PC-3 (cell line): ENCODE results near the gene USP9Y. TPM values are rescaled to one million over a fixed set of nuclear protein-coding genes. Genes with fewer than 3 reads are reported as not detected.

Experiments
- ATAC-seq: fragments of 200-7000 bp; cut with Tn5 transposase; 2 replicates; pipeline ENCODE4 v1.9.1; 2020; ENCODE audit warnings: mild to moderate bottlenecking, moderate library complexity
- BruUV-seq: library from RNA; stranded (reverse); fragments of 400-500 nt; replicated peaks from 2 replicates; lab custom pipeline; 2021; lab: Mats Ljungman, UMichigan
- CTCF ChIA-PET: fragments of 300-600 bp; sonication (Branson Sonifier 250); formaldehyde crosslinking; loops from one replicate; lab custom pipeline; 2022; ENCODE audit warnings: antibody characterized with exemption; lab: Charles Lee
- POLR2A ChIA-PET: fragments of 300-600 bp; sonication (Branson Sonifier 250); formaldehyde crosslinking; loops from one replicate; lab custom pipeline; 2022; ENCODE audit warnings: antibody characterized with exemption; ENCODE audit not compliant: unreplicated experiment; lab: Charles Lee
- DNase-seq: peaks from one replicate; pipeline ENCODE4 v3.0.0-alpha.2; 2015
- H2AFZ ChIP-seq: fragments of 300-600 bp; sonication (generic); 2 replicates; pipeline ENCODE4 v1.6.0; 2016; ENCODE audit warnings: antibody characterized with exemption, low read length
- H3F3A ChIP-seq: fragments of 300-600 bp; sonication (generic); one replicate; pipeline ENCODE4 v1.6.0; 2017; ENCODE audit warnings: antibody characterized with exemption, low read length, control low read depth, mild to moderate bottlenecking; ENCODE audit not compliant: unreplicated experiment
- H3K27ac ChIP-seq: fragments of 300-600 bp; sonication (generic); 2 replicates; pipeline ENCODE4 v1.5.1; 2016; ENCODE audit warnings: mild to moderate bottlenecking, low read length
- H3K27me3 ChIP-seq: fragments of 300-600 bp; sonication (generic); 2 replicates; pipeline ENCODE4 v1.6.1; 2016; ENCODE audit warnings: low read length, mixed read lengths
- H3K36me3 ChIP-seq: fragments of 300-600 bp; sonication (generic); 2 replicates; pipeline ENCODE4 v1.6.1; 2016; ENCODE audit warnings: low read depth, mixed run types, low read length, mixed read lengths
- H3K4me1 ChIP-seq: fragments of 300-600 bp; sonication (generic); 2 replicates; pipeline ENCODE4 v1.5.1; 2016; ENCODE audit warnings: low read length; ENCODE audit not compliant: insufficient read depth
- H3K4me2 ChIP-seq: fragments of 300-600 bp; sonication (generic); 2 replicates; pipeline ENCODE4 v1.6.0; 2016; ENCODE audit warnings: low read length
- H3K4me3 ChIP-seq: fragments of 300-600 bp; sonication (generic); 2 replicates; pipeline ENCODE4 v1.5.1; 2016; ENCODE audit warnings: mild to moderate bottlenecking, low read length, mixed read lengths
- H3K79me2 ChIP-seq: fragments of 300-600 bp; sonication (generic); 2 replicates; pipeline ENCODE4 v1.6.1; 2017; ENCODE audit warnings: low read length, mixed read lengths
- H3K9ac ChIP-seq: fragments of 300-600 bp; sonication (generic); 2 replicates; pipeline ENCODE4 v1.6.0; 2016; ENCODE audit warnings: mild to moderate bottlenecking, low read length
- H3K9me2 ChIP-seq: fragments of 300-600 bp; sonication (generic); replicated peaks from 2 replicates; pipeline ENCODE4 v1.6.1; 2016; ENCODE audit warnings: mixed run types, low read length, mixed read lengths
- H3K9me3 ChIP-seq: fragments of 300-600 bp; sonication (generic); 2 replicates; pipeline ENCODE4 v1.6.1; 2016; ENCODE audit warnings: low read length, mixed read lengths
- H4K20me1 ChIP-seq: fragments of 300-600 bp; sonication (generic); 2 replicates; pipeline ENCODE4 v1.6.1; 2016; ENCODE audit warnings: low read length, mixed read lengths
- EZH2 ChIP-seq: fragments of 300-600 bp; sonication (generic); IDR thresholded peaks from one replicate; pipeline ENCODE4 v1.6.1; 2017; ENCODE audit warnings: antibody characterized with exemption, mild to moderate bottlenecking, low read length; ENCODE audit not compliant: unreplicated experiment
- EZH2phosphoT487 ChIP-seq: fragments of 300-600 bp; sonication (generic); IDR thresholded peaks from 2 replicates; pipeline ENCODE4 v1.6.1; 2018; ENCODE audit warnings: mild to moderate bottlenecking, antibody characterized with exemption, low read length, borderline replicate concordance
- intact Hi-C: fragments of 100-400 bp; cut with micrococcal nuclease; formaldehyde crosslinking; loops from 2 replicates; pipeline ENCODE4 v1.9.0; 2023
- total RNA-seq: library from RNA; depleted of rRNA; stranded (reverse); fragments of >200 nt; gene quantifications from 2 replicates; pipeline ENCODE4 v1.2.3, GENCODE V29; 2014
- TF ChIP-seq, protein P1 (sequence below): fragments of 300-600 bp; sonication (generic); conservative IDR thresholded peaks from 2 replicates; pipeline ENCODE4 v1.5.1; 2017; ENCODE audit warnings: antibody characterized with exemption, low read depth, mild to moderate bottlenecking, low read length

The USP9Y gene
- total RNA-seq, 1 experiment from 2014 or later, result not detected

DNA sequence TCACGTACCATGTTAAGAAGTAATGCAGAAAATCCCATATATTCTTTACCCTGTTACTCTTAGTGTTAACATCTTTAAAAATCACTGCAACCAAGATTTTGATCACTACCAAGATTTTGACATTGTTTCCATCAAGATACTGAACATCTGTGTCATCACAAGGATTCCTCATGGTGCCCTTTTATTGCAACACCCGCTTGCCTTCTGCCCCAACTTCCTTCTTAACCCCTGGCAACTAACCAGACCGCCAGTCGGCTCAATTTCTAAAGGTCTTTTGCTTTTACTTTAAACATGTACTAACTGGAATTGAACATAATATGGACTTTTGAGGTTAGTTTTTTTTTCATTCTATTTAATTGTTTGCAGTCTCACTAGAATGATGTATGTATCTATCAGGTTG is 41.7 kb downstream of the USP9Y start:
- no peaks in the 10 kb centered on the region for H4K20me1 ChIP-seq
- H3K4me1 ChIP-seq, result no peaks in the 10 kb centered on the region
- no peak for ATAC-seq
- CTCF ChIA-PET, result no interaction called here
- H3K4me3 ChIP-seq, result no peak overlapping the region
- no peak overlapping the region for H2AFZ ChIP-seq
- no peaks in the 10 kb centered on the region for H3K27me3 ChIP-seq
- no peaks in the 10 kb centered on the region for H3K9me2 ChIP-seq
- no peak overlapping the region for H3K4me2 ChIP-seq
- no peaks in the 10 kb centered on the region for H3K79me2 ChIP-seq
- no peaks in the 10 kb centered on the region for H3K36me3 ChIP-seq
- no peak overlapping the region for H3K27ac ChIP-seq
- H3K9me3 ChIP-seq, result no peaks in the 10 kb centered on the region
- POLR2A ChIA-PET, result no interaction called here
- TF ChIP-seq EZH2phosphoT487, result no peak
- no peak for TF ChIP-seq EZH2
- TF ChIP-seq, protein P1, sequence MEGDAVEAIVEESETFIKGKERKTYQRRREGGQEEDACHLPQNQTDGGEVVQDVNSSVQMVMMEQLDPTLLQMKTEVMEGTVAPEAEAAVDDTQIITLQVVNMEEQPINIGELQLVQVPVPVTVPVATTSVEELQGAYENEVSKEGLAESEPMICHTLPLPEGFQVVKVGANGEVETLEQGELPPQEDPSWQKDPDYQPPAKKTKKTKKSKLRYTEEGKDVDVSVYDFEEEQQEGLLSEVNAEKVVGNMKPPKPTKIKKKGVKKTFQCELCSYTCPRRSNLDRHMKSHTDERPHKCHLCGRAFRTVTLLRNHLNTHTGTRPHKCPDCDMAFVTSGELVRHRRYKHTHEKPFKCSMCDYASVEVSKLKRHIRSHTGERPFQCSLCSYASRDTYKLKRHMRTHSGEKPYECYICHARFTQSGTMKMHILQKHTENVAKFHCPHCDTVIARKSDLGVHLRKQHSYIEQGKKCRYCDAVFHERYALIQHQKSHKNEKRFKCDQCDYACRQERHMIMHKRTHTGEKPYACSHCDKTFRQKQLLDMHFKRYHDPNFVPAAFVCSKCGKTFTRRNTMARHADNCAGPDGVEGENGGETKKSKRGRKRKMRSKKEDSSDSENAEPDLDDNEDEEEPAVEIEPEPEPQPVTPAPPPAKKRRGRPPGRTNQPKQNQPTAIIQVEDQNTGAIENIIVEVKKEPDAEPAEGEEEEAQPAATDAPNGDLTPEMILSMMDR, result no peak
- BruUV-seq, result no TSS peak
- no peak for DNase-seq
- intact Hi-C loops, result no loop called here
- H3F3A ChIP-seq, result no peaks in the 10 kb centered on the region
- H3K9ac ChIP-seq, result no peak overlapping the region

DNA sequence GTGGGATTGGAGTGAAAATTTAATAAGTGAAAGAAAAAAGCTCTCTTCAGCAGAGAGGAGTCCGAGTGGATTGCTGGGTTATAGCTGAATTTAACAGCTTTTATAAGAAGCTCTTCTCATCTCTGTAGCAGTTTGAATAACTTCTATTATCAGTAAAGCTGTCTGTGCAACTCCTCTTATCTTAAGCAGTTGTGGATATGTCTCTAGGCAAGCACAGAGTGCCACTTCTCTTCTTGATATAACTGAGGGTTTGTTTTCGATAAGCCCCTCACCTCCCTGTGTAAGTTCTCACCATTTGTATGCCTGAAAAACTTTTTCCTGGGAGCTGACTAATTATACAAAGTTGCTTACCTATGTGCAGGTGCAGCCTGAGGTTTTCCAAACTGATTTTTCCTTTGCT is 43.1 kb downstream of the USP9Y start:
- Histone ChIP-seq H4K20me1 (no peaks in the 10 kb centered on the region), H3K36me3 (no peaks in the 10 kb centered on the region), H3K4me2 (no peak overlapping the region), H3K4me3 (no peak overlapping the region), H3F3A (no peaks in the 10 kb centered on the region), H3K27ac (no peak overlapping the region), H3K27me3 (no peaks in the 10 kb centered on the region), H3K9me2 (no peaks in the 10 kb centered on the region), H3K9ac (no peak overlapping the region), H3K4me1 (no peaks in the 10 kb centered on the region), H3K9me3 (no peaks in the 10 kb centered on the region), H3K79me2 (no peaks in the 10 kb centered on the region), H2AFZ (no peak overlapping the region)
- ATAC-seq, result no peak
- no peak for TF ChIP-seq EZH2phosphoT487
- TF ChIP-seq, protein P1, result no peak
- no peak for TF ChIP-seq EZH2
- DNase-seq, result no peak
- intact Hi-C loops, result no loop called here
- no TSS peak for BruUV-seq
- POLR2A ChIA-PET, result no interaction called here
- CTCF ChIA-PET, result no interaction called here

DNA sequence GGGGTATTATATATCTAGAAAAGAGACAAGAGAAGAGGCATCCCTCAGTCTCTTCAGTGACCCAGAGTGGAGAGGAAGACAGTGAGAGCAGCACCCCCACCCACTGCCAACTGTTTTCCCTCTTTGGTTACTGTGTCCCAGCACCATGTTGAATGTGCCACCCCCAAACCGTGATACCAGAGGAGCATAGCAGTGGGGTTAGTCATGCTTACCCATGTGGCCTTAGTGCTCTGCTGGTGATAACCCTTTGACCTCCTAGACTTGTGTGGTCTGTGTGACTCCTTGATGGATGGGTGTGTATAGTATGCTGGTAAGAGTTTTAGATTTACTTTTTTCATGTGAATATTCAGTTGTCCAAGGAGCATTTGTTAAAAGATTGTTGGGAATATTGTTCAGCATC is 48.3 kb downstream of the USP9Y start:
- Histone ChIP-seq H3K4me1 (no peaks in the 10 kb centered on the region), H3K79me2 (no peaks in the 10 kb centered on the region), H3K9me2 (no peaks in the 10 kb centered on the region), H4K20me1 (no peaks in the 10 kb centered on the region), H3K4me3 (no peak overlapping the region), H3K27me3 (no peaks in the 10 kb centered on the region), H3K36me3 (no peaks in the 10 kb centered on the region), H3K27ac (no peak overlapping the region), H2AFZ (no peak overlapping the region), H3K9ac (no peak overlapping the region), H3K4me2 (no peak overlapping the region), H3F3A (no peaks in the 10 kb centered on the region), H3K9me3 (no peaks in the 10 kb centered on the region)
- TF ChIP-seq EZH2phosphoT487 (no peak), EZH2 (no peak)
- TF ChIP-seq, protein P1, result no peak
- CTCF ChIA-PET, result no interaction called here
- ATAC-seq (no peak), DNase-seq (no peak)
- POLR2A ChIA-PET, result no interaction called here
- no TSS peak for BruUV-seq
- intact Hi-C loops, result no loop called here
